GM12892 (cell line): ENCODE data around the gene ADGRE1.

Source experiments
- DNase-seq: peaks from one replicate; pipeline ENCODE4 v3.0.0; 2011; ENCODE audit not compliant: insufficient read length
- FAIRE-seq: peaks from 2 replicates; lab custom pipeline; 2011; peaks lifted over from hg19 to GRCh38; lab: Jason Lieb, UNC
- POLR2A ChIP-seq: IDR thresholded peaks from 2 replicates; pipeline ENCODE4 v1.6.1; 2011; ENCODE audit warnings: low read depth, low read length, control low read depth
- POLR2AphosphoS5 ChIP-seq: IDR thresholded peaks from 2 replicates; pipeline ENCODE4 v1.6.1; 2011; ENCODE audit warnings: low read depth, low read length, control low read depth
- TAF1 ChIP-seq: IDR thresholded peaks from 2 replicates; pipeline ENCODE4 v1.6.1; 2011; ENCODE audit warnings: low read depth, mild to moderate bottlenecking, control low read depth, low read length, borderline replicate concordance

Gene ADGRE1

DNA sequence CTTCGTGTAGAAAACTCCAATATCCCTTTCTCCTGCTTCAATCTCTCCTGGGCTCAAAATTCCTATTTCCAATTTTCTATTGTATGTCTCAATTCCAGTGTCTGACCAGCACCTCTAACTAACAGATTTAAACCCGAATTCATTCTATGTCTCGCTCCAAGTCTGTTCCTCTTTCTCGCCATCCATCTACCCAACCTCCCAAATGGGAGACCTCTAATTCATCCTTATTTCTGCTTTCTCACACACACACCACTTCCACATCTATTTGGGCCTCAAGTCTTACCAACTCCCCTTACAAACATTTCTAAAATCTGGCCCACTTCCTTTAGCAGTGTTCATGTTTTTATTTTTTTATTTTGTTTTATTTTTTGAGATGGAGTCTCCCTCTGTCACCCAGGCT, 80.6 kb downstream of the ADGRE1 start:
- DNase-seq (no peak), FAIRE-seq (no peak)
- TF ChIP-seq POLR2AphosphoS5 (no peak), POLR2A (no peak), TAF1 (no peak)

DNA sequence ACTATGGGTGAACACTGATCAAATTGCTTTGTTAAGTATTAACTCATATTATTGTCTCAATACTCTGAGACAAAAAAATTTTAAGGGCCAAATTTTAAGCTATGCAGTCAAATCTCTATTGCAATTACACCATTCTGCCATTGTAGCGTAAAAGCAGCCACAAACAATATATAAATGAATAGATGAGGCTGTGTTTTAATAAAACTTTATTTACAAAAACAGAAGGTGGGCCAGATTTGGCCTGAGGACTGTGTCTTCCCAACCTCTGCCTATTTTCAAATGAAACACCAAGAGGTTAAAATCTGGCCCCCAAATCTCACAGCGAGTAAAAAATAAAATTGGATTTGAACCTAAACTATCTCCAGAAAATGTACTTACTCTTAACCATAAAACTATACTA, 82.1 kb downstream of the ADGRE1 start:
- no peak for FAIRE-seq
- TF ChIP-seq POLR2AphosphoS5 (no peak), TAF1 (no peak), POLR2A (no peak)

DNA sequence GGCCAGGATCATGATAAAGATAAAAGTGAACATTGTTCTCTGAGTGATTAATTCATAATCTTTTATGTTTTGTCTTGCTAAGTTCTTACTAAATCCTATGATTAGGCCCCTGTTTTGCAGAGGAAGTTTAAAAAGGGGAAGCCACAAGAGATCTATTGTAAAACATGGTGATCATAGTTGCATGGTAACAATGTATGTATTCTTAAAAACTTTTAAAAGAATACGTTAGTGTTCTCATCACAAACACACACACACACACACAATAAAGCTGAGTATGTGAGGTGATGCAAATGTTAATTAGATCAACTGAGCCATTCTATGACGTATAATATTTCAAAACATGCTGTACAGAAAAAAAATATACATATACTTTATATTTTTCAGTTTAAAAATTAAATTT, 82.6 kb downstream of the ADGRE1 start:
- FAIRE-seq (no peak), DNase-seq (no peak)
- TF ChIP-seq POLR2AphosphoS5 (no peak), POLR2A (no peak), TAF1 (no peak)

More for the DNA sequence above, 82.1 kb downstream of the ADGRE1 start:
- DNase-seq = no peak

DNA sequence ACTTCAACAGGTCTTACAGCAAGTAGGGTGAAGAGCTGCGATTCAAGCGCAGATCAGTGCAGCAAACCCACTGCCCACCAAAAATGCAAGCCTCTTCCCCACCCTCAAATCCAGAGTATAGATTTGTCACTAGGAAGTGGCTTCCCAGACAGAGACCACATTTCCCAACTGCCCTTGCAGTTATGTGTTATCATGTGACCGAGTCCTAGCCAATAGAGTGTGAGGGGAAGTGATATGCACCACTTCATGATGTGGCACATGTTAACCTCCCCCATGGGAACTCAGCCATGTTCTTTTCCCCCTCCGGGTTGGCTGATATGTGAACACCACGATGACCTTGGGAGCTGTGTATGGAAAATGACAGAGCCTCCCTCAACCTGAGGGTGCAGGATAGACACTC, 83.1 kb downstream of the ADGRE1 start:
- DNase-seq = no peak
- FAIRE-seq = no peak
- TF ChIP-seq TAF1 (no peak), POLR2AphosphoS5 (no peak), POLR2A (no peak)

DNA sequence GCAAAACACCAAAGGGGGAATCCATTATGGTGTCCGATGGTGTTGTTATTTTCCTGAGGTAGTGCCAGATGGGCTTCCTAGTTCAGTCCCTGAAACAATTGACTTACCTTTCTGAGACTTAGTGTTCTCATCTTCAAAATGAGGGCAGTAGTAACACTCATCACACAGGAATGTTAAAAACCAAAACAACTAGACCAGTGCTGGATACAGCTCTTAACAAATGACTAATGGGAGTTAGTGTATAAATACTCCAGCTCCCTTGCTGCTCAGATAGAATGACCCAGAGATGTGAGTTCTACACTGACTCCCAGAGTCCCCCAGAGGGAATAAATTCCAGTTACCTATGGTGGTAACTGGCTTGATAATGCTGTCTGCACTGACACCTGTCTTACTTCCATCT, 84.0 kb downstream of the ADGRE1 start:
- no peak for FAIRE-seq
- TF ChIP-seq POLR2A (no peak), TAF1 (no peak), POLR2AphosphoS5 (no peak)
- DNase-seq = no peak

DNA sequence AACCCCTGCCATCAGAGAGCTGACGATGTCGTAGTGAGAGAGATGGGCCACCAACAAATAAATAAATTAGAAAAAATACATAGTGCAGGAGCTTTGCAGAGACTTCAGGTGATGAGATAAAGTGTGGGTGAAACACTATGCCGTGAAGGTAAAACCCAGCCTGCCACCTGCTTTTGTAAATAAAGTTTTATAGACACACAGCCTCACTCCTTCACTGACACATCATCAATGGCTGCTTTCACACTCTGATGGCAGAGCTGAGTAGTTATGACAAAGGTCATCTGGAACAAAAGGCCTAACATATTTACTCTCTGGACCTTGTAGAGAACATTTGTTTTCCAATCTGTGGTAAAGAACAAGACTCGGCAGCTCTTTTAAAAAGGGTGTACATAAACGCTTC, 88.8 kb downstream of the ADGRE1 start:
- no peak for DNase-seq
- no peak for FAIRE-seq
- TF ChIP-seq TAF1 (no peak), POLR2A (no peak), POLR2AphosphoS5 (no peak)

DNA sequence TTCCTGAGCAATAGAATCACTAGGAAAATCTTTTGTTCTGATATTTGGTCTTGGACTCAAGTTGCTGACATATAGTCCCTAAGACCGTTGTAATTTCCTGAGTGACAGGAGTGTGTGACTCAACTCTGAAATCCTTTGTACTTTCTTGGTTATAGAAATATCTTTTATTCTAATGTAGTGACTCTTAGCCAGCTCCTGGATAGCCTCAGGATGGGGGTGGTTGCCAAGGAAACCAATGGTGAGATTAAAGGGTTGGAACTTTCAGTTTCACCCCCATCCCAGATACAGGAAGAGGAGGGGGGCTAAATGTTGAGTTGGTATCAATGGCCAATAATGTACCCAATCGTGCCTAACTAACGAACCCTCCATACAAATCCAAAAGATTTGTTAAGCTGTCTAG, 92.0 kb downstream of the ADGRE1 start:
- TF ChIP-seq TAF1 (no peak), POLR2AphosphoS5 (no peak), POLR2A (no peak)
- FAIRE-seq (no peak), DNase-seq (no peak)

DNA sequence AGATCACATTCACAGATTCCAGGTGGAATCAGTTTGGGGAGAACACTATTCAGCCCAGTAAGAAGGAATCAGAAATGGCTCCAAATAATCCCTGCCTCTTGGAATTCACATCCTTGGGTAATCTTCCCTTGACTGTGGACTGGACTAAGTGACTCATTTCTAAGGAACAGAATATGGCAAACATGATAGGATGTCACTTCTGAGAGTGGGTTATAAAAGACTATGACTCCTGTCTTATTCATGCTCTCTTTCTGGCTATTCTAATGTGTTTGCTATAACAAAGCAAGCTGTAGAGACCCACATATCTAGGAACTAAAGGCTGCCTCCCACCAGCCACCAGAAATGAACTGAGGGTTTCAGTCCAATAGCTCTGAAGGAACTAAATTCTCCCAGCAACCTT, 96.1 kb downstream of the ADGRE1 start:
- DNase-seq (no peak), FAIRE-seq (no peak)
- TF ChIP-seq TAF1 (no peak), POLR2A (no peak), POLR2AphosphoS5 (no peak)

DNA sequence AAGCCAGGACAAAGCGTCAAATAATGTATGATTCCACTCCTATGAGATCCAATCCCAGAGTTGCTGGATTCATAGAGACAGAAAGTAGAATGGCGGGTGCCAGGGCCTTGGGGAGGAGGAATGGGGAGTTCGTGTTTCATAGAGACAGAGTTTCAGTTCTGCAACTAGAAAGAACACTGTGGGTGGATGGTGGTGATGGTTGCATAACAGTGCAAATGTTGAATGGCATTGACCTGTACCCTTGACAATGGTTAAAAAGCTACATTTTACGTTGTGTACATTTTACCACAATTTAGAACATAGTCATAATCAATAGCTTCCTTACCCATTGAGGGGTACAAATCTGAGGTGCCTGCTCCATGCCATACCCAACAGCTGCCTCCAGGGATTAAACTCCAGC, 100.5 kb downstream of the ADGRE1 start:
- FAIRE-seq (no peak), DNase-seq (no peak)
- TF ChIP-seq TAF1 = no peak
- no peak for TF ChIP-seq POLR2A
- no peak for TF ChIP-seq POLR2AphosphoS5

DNA sequence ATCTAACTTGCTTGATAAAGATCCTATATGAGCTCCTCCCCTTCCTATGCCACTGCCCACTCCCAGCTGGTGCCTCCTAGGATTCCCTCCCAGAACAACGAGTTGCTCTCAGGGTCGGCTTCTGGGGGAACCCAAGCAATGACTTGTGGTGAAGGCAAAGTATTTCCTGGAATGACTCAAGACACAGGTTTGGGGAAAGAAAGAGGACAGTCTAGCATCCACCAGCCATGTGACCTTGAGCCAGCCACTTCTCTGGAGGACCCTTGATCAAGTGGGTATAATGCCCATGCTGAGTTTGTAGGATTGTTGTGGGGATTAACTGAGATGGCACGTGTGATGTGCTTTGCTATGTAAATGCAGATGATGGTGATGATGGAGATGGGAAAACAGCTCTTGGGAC, 100.9 kb downstream of the ADGRE1 start:
- DNase-seq (no peak), FAIRE-seq (no peak)
- TF ChIP-seq POLR2A = no peak
- no peak for TF ChIP-seq POLR2AphosphoS5
- TF ChIP-seq TAF1 = no peak
